Measurements from ENCODE around the gene TRIM5.
"Not testable (repeated sequence)": the region's sequence is repeated elsewhere in the genome, so short reads cannot be mapped to it uniquely, and the experiment has no call there.

The TRIM5 gene

DNA sequence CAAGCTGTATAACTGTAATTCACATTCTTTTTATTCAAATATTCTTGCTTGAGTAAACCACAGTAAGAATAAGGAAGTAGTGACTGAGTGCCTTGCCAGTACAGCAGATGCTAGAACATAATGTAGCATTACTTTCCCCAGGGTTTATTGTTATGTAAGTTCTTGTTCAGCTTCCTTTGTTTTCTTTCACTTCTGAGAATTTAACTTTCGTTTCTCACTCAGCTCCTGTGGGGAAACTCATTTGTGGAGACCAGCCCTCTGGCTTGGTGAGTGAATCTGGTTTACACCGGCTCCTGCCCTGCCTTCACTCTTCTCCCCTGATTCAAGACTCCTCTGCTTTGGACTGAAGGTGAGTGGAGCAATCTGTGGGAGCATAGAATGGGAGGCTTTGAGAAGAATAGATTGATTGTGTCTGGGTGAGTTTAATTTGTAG lies 4.7 kb upstream of the TRIM5 start, which contains the start of gene TRIM22:
Gene TRIM22, plus strand, starts transcription at position 240 of the 433 bp plus-strand sequence. CDS start 6,443 bp downstream, outside the sequence.
- DNase-seq (ENCODE audit: low read depth, low spot score), result peak; percentile 50

- DNase-seq (ENCODE audit: low read depth, low spot score), result no peak
Observed at GRCh38 chr11:5688482-5688881, 3.6 kb upstream of the TRIM5 start.

- DNase-seq (ENCODE audit: low read depth, low spot score), result no peak
Observed at GRCh38 chr11:5686426-5686825, 1.6 kb upstream of the TRIM5 start.

GRCh38 chr11:5684036-5684645 lies 733 bp downstream of the TRIM5 start:
- DNase-seq (ENCODE audit: low read depth, low spot score), result no peak

DNA sequence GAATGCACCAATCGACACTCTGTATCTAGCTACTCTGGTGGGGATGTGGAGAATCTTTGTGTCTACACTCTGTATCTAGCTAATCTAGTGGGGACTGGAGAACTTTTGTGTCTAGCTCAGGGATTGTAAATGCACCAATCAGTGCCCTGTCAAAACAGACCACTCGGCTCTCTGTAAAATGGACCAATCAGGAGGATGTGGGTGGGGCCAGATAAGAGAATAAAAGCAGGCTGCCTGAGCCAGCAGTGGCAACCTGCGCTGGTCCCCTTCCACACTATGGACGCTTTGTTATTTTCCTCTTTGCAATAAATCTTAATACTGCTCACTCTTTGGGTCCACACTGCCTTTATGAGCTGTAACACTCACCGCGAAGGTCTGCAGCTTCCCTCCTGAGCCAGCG lies 1.3 kb downstream of the TRIM5 start:
- not testable (repeated sequence) for DNase-seq (ENCODE audit: low read depth, low spot score)

GRCh38 chr11:5682890-5683441 lies 1.9 kb downstream of the TRIM5 start:
- not testable (repeated sequence) for DNase-seq (ENCODE audit: low read depth, low spot score)

- DNase-seq (ENCODE audit: low read depth, low spot score), result no peak
Observed at GRCh38 chr11:5679811-5680210, 5.1 kb downstream of the TRIM5 start.

DNA sequence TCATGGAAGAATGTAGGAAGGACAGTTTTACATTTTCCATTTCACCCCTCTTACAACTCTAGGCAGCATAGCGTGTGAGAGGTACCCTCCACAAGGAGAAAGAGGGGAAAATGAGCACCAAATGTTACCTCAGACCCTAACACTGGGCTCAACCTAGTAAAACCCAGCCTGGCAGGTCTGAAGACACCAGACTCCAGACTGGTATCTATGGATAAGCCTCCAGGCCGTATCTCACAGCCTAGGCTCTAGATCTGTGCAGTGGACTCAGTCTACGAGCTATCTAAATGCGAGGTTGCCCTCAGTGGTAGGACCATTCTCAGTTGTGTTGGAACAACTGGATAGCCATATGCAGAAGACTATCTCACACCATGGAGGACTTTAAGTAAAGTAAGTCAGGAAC lies 10.5 kb downstream of the TRIM5 start:
- DNase-seq (ENCODE audit: low read depth, low spot score), result no peak

- DNase-seq (ENCODE audit: low read depth, low spot score), result no peak
Observed at GRCh38 chr11:5671831-5672230, 13.0 kb downstream of the TRIM5 start.

GRCh38 chr11:5666402-5666793 lies 18.5 kb downstream of the TRIM5 start:
- DNase-seq (ENCODE audit: low read depth, low spot score), result no peak

GRCh38 chr11:5665746-5666401 lies 19.0 kb downstream of the TRIM5 start:
- DNase-seq (ENCODE audit: low read depth, low spot score), result no peak

DNA sequence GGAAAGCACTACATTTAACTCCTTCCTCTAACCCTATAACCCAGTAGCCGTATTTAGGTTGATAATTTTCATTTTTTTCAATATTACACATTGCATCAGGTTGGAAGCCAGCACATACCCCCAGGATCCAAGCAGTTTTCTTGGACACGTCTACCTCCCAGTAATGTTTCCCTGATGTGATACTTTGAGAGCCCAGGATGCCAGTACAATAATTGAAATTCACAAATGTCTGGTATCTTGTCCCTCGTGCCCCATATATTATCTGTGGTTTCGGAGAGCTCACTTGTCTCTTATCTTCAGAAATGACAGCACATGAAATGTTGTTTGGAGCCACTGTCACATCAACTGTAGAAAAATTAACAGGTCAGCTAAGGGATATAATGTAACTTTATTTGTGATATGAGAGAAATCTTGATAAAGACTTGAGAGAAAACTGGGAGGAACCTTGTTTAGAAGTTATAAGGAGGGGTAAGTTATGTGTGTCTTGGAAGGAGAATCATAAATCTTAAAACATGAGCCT lies 19.8 kb downstream of the TRIM5 start:
- no peak for DNase-seq (ENCODE audit: low read depth, low spot score)

DNA sequence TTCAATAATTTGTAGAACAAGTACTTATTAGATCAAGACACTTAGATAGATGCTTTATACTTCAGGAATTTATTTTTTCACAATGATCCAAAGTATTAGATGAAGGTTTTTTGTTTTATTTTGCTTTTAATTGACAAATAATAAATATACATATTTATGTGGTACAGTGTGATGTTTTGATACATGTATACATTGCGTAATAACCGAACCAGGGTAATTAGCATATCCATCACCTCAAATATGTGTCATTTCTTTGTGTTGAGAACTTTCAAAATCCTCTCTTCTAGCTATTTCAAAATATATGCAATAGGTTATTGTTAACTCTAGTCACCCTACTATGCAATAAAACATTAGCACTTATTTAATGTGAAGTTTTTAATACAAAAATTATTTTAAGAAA lies 21.4 kb downstream of the TRIM5 start:
- DNase-seq (ENCODE audit: low read depth, low spot score), result no peak

DNA sequence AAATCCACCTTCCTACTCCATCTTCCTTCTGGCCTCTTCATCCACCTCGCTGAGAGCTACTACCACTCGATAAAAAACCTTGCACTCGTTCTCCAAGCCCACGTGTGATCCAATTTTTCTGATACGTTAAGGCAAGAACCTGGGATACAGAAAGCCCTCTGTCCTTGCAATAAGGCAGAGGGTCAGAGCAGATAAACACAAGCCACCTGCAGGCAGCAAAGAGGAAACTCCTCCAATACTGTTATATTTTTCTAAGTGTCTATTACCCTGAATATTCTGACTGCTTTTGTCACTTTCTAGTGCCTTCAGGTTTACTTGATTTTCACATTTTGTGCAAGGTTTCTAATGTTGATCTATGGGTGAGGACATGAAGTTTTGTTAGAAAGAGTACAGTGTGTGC lies 26.6 kb downstream of the TRIM5 start:
- DNase-seq (ENCODE audit: low read depth, low spot score), result no peak

GRCh38 chr11:5656956-5657355 lies 27.9 kb downstream of the TRIM5 start:
- not testable (repeated sequence) for DNase-seq (ENCODE audit: low read depth, low spot score)

GRCh38 chr11:5655474-5655873 lies 29.4 kb downstream of the TRIM5 start:
- no peak for DNase-seq (ENCODE audit: low read depth, low spot score)

DNA sequence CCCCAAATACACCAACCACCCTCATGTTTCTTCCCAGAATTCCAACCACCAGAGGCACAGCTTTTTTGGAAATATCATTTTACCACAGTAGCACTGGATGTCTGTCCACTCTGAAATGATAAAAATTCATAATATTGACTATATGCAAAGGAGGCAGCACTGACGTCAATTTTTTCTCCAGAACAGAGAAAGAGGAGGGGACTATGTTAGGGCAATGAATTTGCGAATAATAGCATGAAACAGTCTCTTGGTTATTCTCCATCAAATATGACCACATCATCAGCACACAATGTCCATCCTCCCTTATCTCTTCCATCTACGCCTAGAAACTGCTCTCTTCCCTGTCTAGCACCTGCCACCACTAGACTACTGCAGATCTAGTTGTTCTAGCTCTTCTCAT lies 38.7 kb downstream of the TRIM5 start:
- DNase-seq (ENCODE audit: low read depth, low spot score), result no peak

- no peak for DNase-seq (ENCODE audit: low read depth, low spot score)
Observed at GRCh38 chr11:5643585-5643984, 41.3 kb downstream of the TRIM5 start.

DNA sequence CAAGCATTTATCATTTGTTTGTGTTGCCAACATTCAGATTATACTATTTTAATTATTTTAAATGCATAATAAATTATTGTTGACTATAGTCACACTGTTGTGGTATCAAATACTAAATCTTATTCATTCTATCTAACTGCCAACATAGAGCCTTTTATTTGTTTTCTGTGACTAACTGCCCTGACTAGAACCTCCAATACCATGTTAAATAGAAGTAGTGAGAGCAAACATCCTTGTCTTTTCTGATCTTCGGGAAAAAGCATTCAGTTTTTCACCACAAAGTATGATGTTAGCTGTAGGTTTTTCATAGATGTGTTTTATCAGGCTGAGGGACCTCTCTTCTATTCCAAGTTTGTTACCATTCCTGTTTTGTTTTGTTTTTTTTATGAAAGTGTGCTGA lies 44.9 kb downstream of the TRIM5 start:
- no peak for DNase-seq (ENCODE audit: low read depth, low spot score)

GRCh38 chr11:5631969-5632635 lies 52.8 kb downstream of the TRIM5 start:
- DNase-seq (ENCODE audit: low read depth, low spot score), result no peak

DNA sequence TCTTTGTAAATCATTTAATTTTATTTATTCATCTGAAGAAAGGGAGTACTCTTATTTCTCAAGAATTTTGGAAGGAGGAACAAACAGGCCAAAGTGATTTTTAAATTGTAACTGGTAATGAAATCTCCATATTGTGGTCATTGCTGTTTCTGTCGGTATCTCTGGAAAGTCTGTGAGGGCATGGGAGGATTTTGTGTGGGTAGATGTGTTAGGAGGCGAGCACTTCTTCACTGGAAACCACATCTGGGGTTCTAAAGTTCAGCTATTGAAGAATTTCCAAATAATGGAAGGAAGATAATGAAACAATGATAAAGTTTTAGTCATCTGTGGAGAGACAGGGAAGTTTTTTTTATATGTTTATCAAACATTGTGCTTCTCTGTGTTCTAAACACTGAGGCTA lies 53.5 kb downstream of the TRIM5 start:
- no peak for DNase-seq (ENCODE audit: low read depth, low spot score)

DNA sequence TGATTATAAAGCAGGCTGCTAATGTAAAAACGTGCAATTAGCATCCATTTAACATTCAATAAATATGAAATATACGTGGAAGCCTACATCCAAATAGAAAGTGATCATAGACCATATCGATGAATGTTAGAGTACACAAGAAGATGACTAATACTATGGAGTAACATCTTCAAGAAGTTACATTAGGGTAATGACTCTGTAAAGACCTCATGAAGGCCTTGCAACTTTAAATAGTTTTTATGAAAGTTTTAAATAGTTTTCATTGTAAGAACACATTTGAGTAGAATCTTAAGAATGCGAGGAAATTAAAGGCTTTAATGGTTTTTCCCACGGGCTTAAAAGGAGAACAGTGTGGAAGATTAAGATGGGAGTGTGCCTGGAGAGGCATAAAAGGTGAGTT lies 58.7 kb downstream of the TRIM5 start:
- no peak for DNase-seq (ENCODE audit: low read depth, low spot score)

All from smooth muscle cell of the brain vasculature (primary cell).